Keratinocyte (primary cell): Measurements from ENCODE around the gene RPL36A.

ENCODE experiments used
- CTCF ChIP-seq, 3 experiments: IDR thresholded peaks in 1 of 3; conservative IDR thresholded peaks in 1 of 3; optimal IDR thresholded peaks in 1 of 3; 2 replicates in 2 of 3; 3 replicates in 1 of 3; pipeline versions ENCODE3 to v1.5.1; 2011; ENCODE audit warnings: low read length in 3 of 3, mild to moderate bottlenecking in 3 of 3, moderate library complexity in 2 of 3, control low read depth in 1 of 3, inconsistent platforms in 1 of 3; ENCODE audit not compliant: insufficient read depth in 2 of 3; ENCODE audit errors: extremely low read depth in 1 of 3
- EZH2 ChIP-seq: IDR thresholded peaks from one replicate; pipeline ENCODE4 v1.6.1; 2012; ENCODE audit warnings: inconsistent platforms, mild to moderate bottlenecking, low read length, moderate library complexity

GRCh38 chrX:101383679-101384205, 7.1 kb upstream of the RPL36A start:
- no peak for TF ChIP-seq CTCF (optimal IDR thresholded peaks at IDR 0.05 in 1 of 3, IDR thresholded peaks at IDR 0.05 in 1 of 3, conservative IDR thresholded peaks at IDR 0.05 in 1 of 3; ENCODE audit: extremely low read depth in 1 of 3, insufficient read depth in 2 of 3, low read length in 3 of 3)
- TF ChIP-seq EZH2: no peak
